Prostate gland (tissue), 2 donors: ENCODE results near the gene PRICKLE2.

ENCODE experiments used
- CTCF ChIP-seq, 4 experiments: fragments of 200-600 bp in 2 of 4; fragments of 450-650 bp in 2 of 4; sonication (generic) in 2 of 4; IDR thresholded peaks; 1 replicate in 3 of 4; 2 replicates in 1 of 4; pipeline ENCODE4 v1.5.1; 2016 to 2019; ENCODE audit warnings: antibody characterized with exemption in 4 of 4, mild to moderate bottlenecking in 2 of 4, moderate library complexity in 2 of 4
- POLR2AphosphoS5 ChIP-seq: sonication (generic); formaldehyde crosslinking; IDR thresholded peaks from one replicate; pipeline ENCODE4 v1.6.1; 2017; ENCODE audit warnings: antibody characterized with exemption

GRCh38 chr3:64161481-64161952 lies 63.7 kb downstream of the PRICKLE2 start:
- TF ChIP-seq CTCF (IDR thresholded peaks at IDR 0.05): no peak
- peak; percentile 78 for TF ChIP-seq POLR2AphosphoS5
